ENCODE measurements around the gene FAM3C. TPM values are rescaled to one million over a fixed set of nuclear protein-coding genes. Genes with fewer than 3 reads are reported as not detected.

FAM3C gene
- total and polyA plus RNA-seq, 2 of the 4 experiments (the other 2 are of a cell fraction): 11.5 to 45.8 TPM

- Histone ChIP-seq H2BK5ac (ENCODE audit: low read depth, low read length, poor library complexity, severe bottlenecking) (peak overlapping the region; percentile 44), H2BK120ac (ENCODE audit: low read depth, low read length) (0 out of 2 replicates have a peak overlapping the region, but pooled peaks have one; percentile 38), H2AK5ac (ENCODE audit: low read depth, low read length) (peak overlapping the region; percentile 40), H4K20me1 (ENCODE audit: insufficient read depth, low read length) (no peaks in the 10 kb centered on the region), H3K9me1 (ENCODE audit: insufficient read depth, low read length) (peaks cover 18% of the 10 kb centered on the region), H3K27me3 (ENCODE audit: control insufficient read depth, insufficient read depth, low read length) (no peaks in the 10 kb centered on the region), H3K56ac (ENCODE audit: extremely low read depth, insufficient read depth, low read length) (no peak overlapping the region; the same call in 1 of the 2 replicates), H3K4me3 (ENCODE audit: insufficient read depth, low read depth, low read length) (no peak overlapping the region), H3K4me1 (ENCODE audit: control insufficient read depth, insufficient read depth, low read length) (peaks cover 8% of the 10 kb centered on the region), H3K79me1 (ENCODE audit: low read depth in 1 of 2, low read length in 2 of 2) (no peaks in the 10 kb centered on the region), H3K27ac (ENCODE audit: insufficient read depth, low read length) (peak overlapping the region; percentile 37), H3K36me3 (ENCODE audit: control insufficient read depth, insufficient read depth, low read length) (peaks cover 3% of the 10 kb centered on the region), H3K4ac (ENCODE audit: low read depth, low read length) (peak overlapping the region; percentile 25; the same call in 1 of the 2 replicates), H3K4me2 (ENCODE audit: low read depth, low read length) (no peak overlapping the region), H2BK15ac (ENCODE audit: low read depth, low read length) (peak overlapping the region; percentile 86), H2BK20ac (ENCODE audit: low read depth, low read length) (no peak overlapping the region), H4K5ac (ENCODE audit: low read depth, low read length) (peak overlapping the region; percentile 33; the same call in 1 of the 2 replicates), H2AFZ (replicated peaks; ENCODE audit: low read length, poor library complexity) (no peak overlapping the region), H3K23ac (ENCODE audit: low read depth, low read length) (no peak overlapping the region), H4K8ac (ENCODE audit: low read depth in 2 of 2, low read length in 2 of 2) (peak overlapping the region; percentile 34 to 74; a peak in 3 of 4 replicates), H3K14ac (replicated peaks; ENCODE audit: low read depth, low read length) (no peak overlapping the region), H3K18ac (ENCODE audit: low read depth, low read length) (peak overlapping the region; percentile 53), H4K91ac (ENCODE audit: insufficient read depth, low read depth, low read length) (peak overlapping the region; percentile 7; the same call in 1 of the 2 replicates), H2AK9ac (replicated peaks; ENCODE audit: low read depth, low read length, poor library complexity) (no peak overlapping the region), H3K9ac (ENCODE audit: low read depth, low read length) (no peak overlapping the region), H3K9me3 (ENCODE audit: control insufficient read depth, insufficient read depth, low read length) (no peaks in the 10 kb centered on the region)
- dilution Hi-C loops (cut with HindIII; ENCODE audit: low sequenced_read_pairs, unreplicated experiment): no loop called here
- in situ Hi-C loops (cut with MboI; ENCODE audit: low sequenced_read_pairs): loop anchor here (25.0 kb wide), 2 partner anchors 205 to 355 kb away; partner anchors contain the start of gene CPED1
- TF ChIP-seq FOS (IDR thresholded peaks at IDR 0.05; ENCODE audit: low read depth, low read length) (no peak), SMC3 (IDR thresholded peaks at IDR 0.05; ENCODE audit: low read depth, low read length) (no peak), CHD1 (IDR thresholded peaks at IDR 0.05; ENCODE audit: low read depth, low read length) (no peak), MAZ (IDR thresholded peaks at IDR 0.05; ENCODE audit: borderline replicate concordance, low read depth, low read length) (no peak), NFE2L2 (IDR thresholded peaks at IDR 0.05; ENCODE audit: low read depth, low read length) (no peak), BHLHE40 (IDR thresholded peaks at IDR 0.05; ENCODE audit: low read depth, low read length) (no peak), MAFK (IDR thresholded peaks at IDR 0.05; ENCODE audit: low read depth, low read length) (no peak), POLR2A (IDR thresholded peaks at IDR 0.05; ENCODE audit: low read depth, low read length) (no peak), RFX5 (IDR thresholded peaks at IDR 0.05; ENCODE audit: low read depth, low read length) (no peak), RCOR1 (IDR thresholded peaks at IDR 0.05; ENCODE audit: insufficient replicate concordance, low read length) (no peak), CEBPB (IDR thresholded peaks at IDR 0.05; ENCODE audit: low read depth, low read length) (no peak), MXI1 (IDR thresholded peaks at IDR 0.05; ENCODE audit: borderline replicate concordance, low read depth, low read length) (no peak), RAD21 (IDR thresholded peaks at IDR 0.05; ENCODE audit: low read length) (no peak)
- TF ChIP-seq, protein P1, sequence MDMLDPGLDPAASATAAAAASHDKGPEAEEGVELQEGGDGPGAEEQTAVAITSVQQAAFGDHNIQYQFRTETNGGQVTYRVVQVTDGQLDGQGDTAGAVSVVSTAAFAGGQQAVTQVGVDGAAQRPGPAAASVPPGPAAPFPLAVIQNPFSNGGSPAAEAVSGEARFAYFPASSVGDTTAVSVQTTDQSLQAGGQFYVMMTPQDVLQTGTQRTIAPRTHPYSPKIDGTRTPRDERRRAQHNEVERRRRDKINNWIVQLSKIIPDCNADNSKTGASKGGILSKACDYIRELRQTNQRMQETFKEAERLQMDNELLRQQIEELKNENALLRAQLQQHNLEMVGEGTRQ (IDR thresholded peaks at IDR 0.05; ENCODE audit: low read depth, low read length): no peak
- TF ChIP-seq, protein P2, sequence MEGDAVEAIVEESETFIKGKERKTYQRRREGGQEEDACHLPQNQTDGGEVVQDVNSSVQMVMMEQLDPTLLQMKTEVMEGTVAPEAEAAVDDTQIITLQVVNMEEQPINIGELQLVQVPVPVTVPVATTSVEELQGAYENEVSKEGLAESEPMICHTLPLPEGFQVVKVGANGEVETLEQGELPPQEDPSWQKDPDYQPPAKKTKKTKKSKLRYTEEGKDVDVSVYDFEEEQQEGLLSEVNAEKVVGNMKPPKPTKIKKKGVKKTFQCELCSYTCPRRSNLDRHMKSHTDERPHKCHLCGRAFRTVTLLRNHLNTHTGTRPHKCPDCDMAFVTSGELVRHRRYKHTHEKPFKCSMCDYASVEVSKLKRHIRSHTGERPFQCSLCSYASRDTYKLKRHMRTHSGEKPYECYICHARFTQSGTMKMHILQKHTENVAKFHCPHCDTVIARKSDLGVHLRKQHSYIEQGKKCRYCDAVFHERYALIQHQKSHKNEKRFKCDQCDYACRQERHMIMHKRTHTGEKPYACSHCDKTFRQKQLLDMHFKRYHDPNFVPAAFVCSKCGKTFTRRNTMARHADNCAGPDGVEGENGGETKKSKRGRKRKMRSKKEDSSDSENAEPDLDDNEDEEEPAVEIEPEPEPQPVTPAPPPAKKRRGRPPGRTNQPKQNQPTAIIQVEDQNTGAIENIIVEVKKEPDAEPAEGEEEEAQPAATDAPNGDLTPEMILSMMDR (conservative IDR thresholded peaks at IDR 0.05; ENCODE audit: low read depth, low read length): no peak
- TF ChIP-seq, protein P3, sequence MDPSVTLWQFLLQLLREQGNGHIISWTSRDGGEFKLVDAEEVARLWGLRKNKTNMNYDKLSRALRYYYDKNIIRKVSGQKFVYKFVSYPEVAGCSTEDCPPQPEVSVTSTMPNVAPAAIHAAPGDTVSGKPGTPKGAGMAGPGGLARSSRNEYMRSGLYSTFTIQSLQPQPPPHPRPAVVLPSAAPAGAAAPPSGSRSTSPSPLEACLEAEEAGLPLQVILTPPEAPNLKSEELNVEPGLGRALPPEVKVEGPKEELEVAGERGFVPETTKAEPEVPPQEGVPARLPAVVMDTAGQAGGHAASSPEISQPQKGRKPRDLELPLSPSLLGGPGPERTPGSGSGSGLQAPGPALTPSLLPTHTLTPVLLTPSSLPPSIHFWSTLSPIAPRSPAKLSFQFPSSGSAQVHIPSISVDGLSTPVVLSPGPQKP (IDR thresholded peaks at IDR 0.05; ENCODE audit: borderline replicate concordance, low read depth, low read length): no peak
- DNase-seq: no peak
- ATAC-seq (ENCODE audit: low read depth): no peak
- CTCF ChIA-PET: interaction anchor here (0.7 kb wide), 1 partner anchor 693 kb away, joined by 4 read pairs; no protein-coding TSS in a partner anchor
- POLR2A ChIA-PET (ENCODE audit: unreplicated experiment): no interaction called here
- no TSS peak for BruUV-seq (replicated peaks)
- intact Hi-C loops (cut with micrococcal nuclease): no loop called here
Observed at GRCh38 chr7:121341933-121342332, 54.2 kb downstream of the FAM3C start.

Measured in IMR-90 (cell line).